NCI-H748 treated with DMSO at 0.1 percent for 48 hours (cell line): ENCODE measurements around the gene CACYBP.
"Not testable (repeated sequence)": the region's sequence is repeated elsewhere in the genome, so short reads cannot be mapped to it uniquely, and the experiment has no call there.

Experiments
- DNase-seq: peaks from one replicate; lab custom pipeline; 2025; lab: John Stamatoyannopoulos, UW

CACYBP gene

GRCh38 chr1:175009532-175009931 lies 9.8 kb downstream of the CACYBP start:
- no peak for DNase-seq

- DNase-seq, result no peak
Observed at GRCh38 chr1:175013445-175013844, 13.7 kb downstream of the CACYBP start.

- DNase-seq, result no peak
Observed at GRCh38 chr1:175015243-175015642, 15.5 kb downstream of the CACYBP start.

GRCh38 chr1:175019524-175019923 lies 19.8 kb downstream of the CACYBP start:
- no peak for DNase-seq

- DNase-seq, result peak; percentile 77
Observed at GRCh38 chr1:175023043-175023921, 23.5 kb downstream of the CACYBP start, which contains the start of gene MRPS14. TSS of gene MRPS14 (minus strand) at chr1:175023425. CDS start at chr1:175023408, 17 bp downstream.

- not testable (repeated sequence) for DNase-seq
Observed at GRCh38 chr1:175023922-175024242, 24.1 kb downstream of the CACYBP start.

GRCh38 chr1:175024773-175025172 lies 25.0 kb downstream of the CACYBP start:
- DNase-seq, result no peak

GRCh38 chr1:175033953-175034352 lies 34.2 kb downstream of the CACYBP start:
- DNase-seq, result no peak

GRCh38 chr1:175034775-175035174 lies 35.0 kb downstream of the CACYBP start:
- no peak for DNase-seq

GRCh38 chr1:175035865-175036264 lies 36.1 kb downstream of the CACYBP start:
- DNase-seq, result no peak

GRCh38 chr1:175036476-175036875 lies 36.7 kb downstream of the CACYBP start:
- DNase-seq, result no peak

- no peak for DNase-seq
Observed at GRCh38 chr1:175037416-175037815, 37.7 kb downstream of the CACYBP start.

GRCh38 chr1:175040324-175040879 lies 40.7 kb downstream of the CACYBP start:
- DNase-seq, result no peak

GRCh38 chr1:175042650-175043049 lies 42.9 kb downstream of the CACYBP start:
- no peak for DNase-seq

- no peak for DNase-seq
Observed at GRCh38 chr1:175043824-175044223, 44.1 kb downstream of the CACYBP start.

- DNase-seq, result not testable (repeated sequence)
Observed at GRCh38 chr1:175044591-175044990, 44.8 kb downstream of the CACYBP start.

GRCh38 chr1:175045097-175045496 lies 45.4 kb downstream of the CACYBP start:
- DNase-seq, result no peak

- no peak for DNase-seq
Observed at GRCh38 chr1:175045519-175045918, 45.8 kb downstream of the CACYBP start.

- DNase-seq, result no peak
Observed at GRCh38 chr1:175050992-175051391, 51.2 kb downstream of the CACYBP start.

GRCh38 chr1:175054736-175055135 lies 55.0 kb downstream of the CACYBP start:
- DNase-seq, result no peak
